K562 (cell line): Measurements from ENCODE around the gene ASXL2. TPM values are rescaled to one million over a fixed set of nuclear protein-coding genes. Genes with fewer than 3 reads are reported as not detected.

Source experiments
- AFF1 ChIP-seq, 2 experiments: fragments of 450-650 bp; IDR thresholded peaks; 2 replicates each; pipeline ENCODE4 v1.6.1; 2018; ENCODE audit warnings: mild to moderate bottlenecking in 2 of 2, low read depth in 1 of 2; ENCODE audit not compliant: partially characterized antibody in 2 of 2
- CBFA2T2 ChIP-seq: fragments of 450-650 bp; conservative IDR thresholded peaks from 2 replicates; pipeline ENCODE4 v1.6.1; 2017; ENCODE audit warnings: mild to moderate bottlenecking
- GMEB1 ChIP-seq: fragments of 250-450 bp; sonication (Bioruptor Pico); IDR thresholded peaks from 2 replicates; pipeline ENCODE4 v1.4.0; 2020; ENCODE audit warnings: mild to moderate bottlenecking
- POLR2AphosphoS5 ChIP-seq: IDR thresholded peaks from 2 replicates; pipeline ENCODE4 v1.6.1; 2011; ENCODE audit warnings: mild to moderate bottlenecking, low read depth, low read length, moderate library complexity; ENCODE audit not compliant: control insufficient read depth, insufficient read depth
- RREB1 ChIP-seq: fragments of 250-450 bp; sonication (Bioruptor Pico); IDR thresholded peaks from 2 replicates; pipeline ENCODE4 v1.4.0; 2020
- TOE1 ChIP-seq, 2 experiments: fragments of 450-650 bp in 1 of 2; sonication (generic) in 1 of 2; formaldehyde crosslinking in 1 of 2; IDR thresholded peaks; 2 replicates each; pipeline versions ENCODE4 v1.7.1 to v1.8.0; 2016 to 2022; ENCODE audit warnings: borderline replicate concordance in 2 of 2, mild to moderate bottlenecking in 2 of 2, antibody characterized with exemption in 1 of 2, inconsistent platforms in 1 of 2, low read depth in 1 of 2, missing genetic modification reagents in 1 of 2, moderate library complexity in 1 of 2
- ZBTB8A ChIP-seq: fragments of 450-650 bp; IDR thresholded peaks from 2 replicates; pipeline ENCODE4 v1.6.1; 2018; ENCODE audit warnings: mild to moderate bottlenecking, moderate library complexity; ENCODE audit not compliant: partially characterized antibody
- ZNF445 ChIP-seq: fragments of 250-450 bp; sonication (Bioruptor Pico); IDR thresholded peaks from 2 replicates; pipeline ENCODE4 v1.4.0; 2020; ENCODE audit warnings: low read depth, mild to moderate bottlenecking, moderate library complexity
- polyA plus RNA-seq, 8 experiments: library from polyadenylated mRNA; depleted of rRNA in 4 of 8; stranded (reverse) in 5 of 8; unstranded in 3 of 8; fragments of >200 nt; fragmentation: Nextera tagmentation in 2 of 8; fragmentation: Illumina TruSeq in 1 of 8; extraction: Ambion mirVana in 2 of 8; extraction: Trizol in 1 of 8; gene quantifications; 2 replicates each; pipeline versions ENCODE4 v1.2.1 to v1.2.3, GENCODE V29; 2011 to 2014; ENCODE audit warnings: inconsistent platforms in 1 of 8, missing spikeins in 1 of 8
- total RNA-seq, 7 experiments: library from RNA; depleted of rRNA in 6 of 7; stranded (reverse); fragments of >200 nt in 6 of 7; fragmentation: Illumina TruSeq in 2 of 7; extraction: Trizol in 2 of 7; gene quantifications; 2 replicates each; pipeline versions ENCODE4 v1.2.1 to v1.2.3, GENCODE V29; 2011 to 2021; ENCODE audit warnings: low replicate concordance in 1 of 7
- TF ChIP-seq, protein P1 (sequence below): sonication (generic); formaldehyde crosslinking; IDR thresholded peaks from 2 replicates; pipeline ENCODE4 v1.8.1; 2023; ENCODE audit warnings: mild to moderate bottlenecking, missing genetic modification reagents

Gene ASXL2
- total and polyA plus RNA-seq, 9 of the 15 experiments (the other 6 are each of a cell fraction or from before 2014, with no cell fraction given), result 2.2 to 25.9 (median 9.0) TPM

GRCh38 chr2:25878361-25879132 is at the start of gene ASXL2 (continued):
- peak; percentile 92 for TF ChIP-seq GMEB1 (CRISPR knock-in tag)
- peak; percentile 56 for TF ChIP-seq CBFA2T2
- peak; percentile 85 for TF ChIP-seq POLR2AphosphoS5
- TF ChIP-seq TOE1 (IDR thresholded peaks at IDR 0.05; ENCODE audit: borderline replicate concordance), result peak; percentile 98
- TF ChIP-seq TOE1 (CRISPR knock-in tag; IDR thresholded peaks at IDR 0.05; ENCODE audit: borderline replicate concordance, low read depth), result no peak
- TF ChIP-seq, protein P1, sequence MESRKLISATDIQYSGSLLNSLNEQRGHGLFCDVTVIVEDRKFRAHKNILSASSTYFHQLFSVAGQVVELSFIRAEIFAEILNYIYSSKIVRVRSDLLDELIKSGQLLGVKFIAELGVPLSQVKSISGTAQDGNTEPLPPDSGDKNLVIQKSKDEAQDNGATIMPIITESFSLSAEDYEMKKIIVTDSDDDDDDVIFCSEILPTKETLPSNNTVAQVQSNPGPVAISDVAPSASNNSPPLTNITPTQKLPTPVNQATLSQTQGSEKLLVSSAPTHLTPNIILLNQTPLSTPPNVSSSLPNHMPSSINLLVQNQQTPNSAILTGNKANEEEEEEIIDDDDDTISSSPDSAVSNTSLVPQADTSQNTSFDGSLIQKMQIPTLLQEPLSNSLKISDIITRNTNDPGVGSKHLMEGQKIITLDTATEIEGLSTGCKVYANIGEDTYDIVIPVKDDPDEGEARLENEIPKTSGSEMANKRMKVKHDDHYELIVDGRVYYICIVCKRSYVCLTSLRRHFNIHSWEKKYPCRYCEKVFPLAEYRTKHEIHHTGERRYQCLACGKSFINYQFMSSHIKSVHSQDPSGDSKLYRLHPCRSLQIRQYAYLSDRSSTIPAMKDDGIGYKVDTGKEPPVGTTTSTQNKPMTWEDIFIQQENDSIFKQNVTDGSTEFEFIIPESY (CRISPR knock-in tag), result no peak
- TF ChIP-seq ZBTB8A, result no peak
- no peak for TF ChIP-seq AFF1 (IDR thresholded peaks at IDR 0.05; ENCODE audit: low read depth in 1 of 2, partially characterized antibody in 2 of 2)
- TF ChIP-seq ZNF445 (CRISPR knock-in tag), result no peak
- no peak for TF ChIP-seq RREB1 (CRISPR knock-in tag)
